Activated T-cell treated with anti-CD3 and anti-CD28 coated beads, Interleukin-2, amount 50 U/mL, for 48 hours (primary cell): ENCODE results near the gene C2orf42.
A peak's percentile ranks its signal among the peaks of the same experiment; 100 is the strongest.
"Not testable (repeated sequence)": the region's sequence is repeated elsewhere in the genome, so short reads cannot be mapped to it uniquely, and the experiment has no call there.

Experiments
- DNase-seq, 2 experiments: peaks; one replicate each; pipeline ENCODE4 v3.0.0-alpha.2; 2020

The C2orf42 gene

GRCh38 chr2:70190418-70191243 is at the start of gene C2orf42:
TSS of gene C2orf42 (minus strand) at chr2:70191019. CDS start at chr2:70181985, 9,034 bp downstream.
- DNase-seq = peak; percentile 98

- no peak for DNase-seq
Observed at GRCh38 chr2:70240599-70240998, 49.8 kb upstream of the C2orf42 start.

GRCh38 chr2:70233926-70234325 is 43.1 kb upstream of the C2orf42 start:
- no peak for DNase-seq

DNA sequence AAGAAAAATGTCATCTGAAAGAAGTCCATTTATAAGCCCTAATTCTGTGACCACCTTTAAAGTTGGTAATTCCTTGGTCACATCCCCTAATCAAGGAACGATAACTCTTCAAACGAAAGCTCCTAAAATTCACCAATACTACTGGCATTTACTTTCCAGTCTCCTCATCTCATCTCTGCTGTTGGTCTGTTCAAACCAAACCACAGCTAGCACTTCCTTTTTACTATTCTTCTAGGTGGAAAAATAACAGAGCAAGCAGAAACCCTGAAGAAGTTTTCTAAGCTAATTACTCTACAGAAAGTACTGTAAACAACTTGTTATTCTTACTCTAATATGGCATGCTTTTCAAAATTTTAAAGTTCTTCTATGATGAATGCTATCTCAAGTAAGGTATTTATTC is 36.0 kb upstream of the C2orf42 start:
- DNase-seq = no peak

GRCh38 chr2:70223305-70223704 is 32.5 kb upstream of the C2orf42 start:
- not testable (repeated sequence) for DNase-seq

DNA sequence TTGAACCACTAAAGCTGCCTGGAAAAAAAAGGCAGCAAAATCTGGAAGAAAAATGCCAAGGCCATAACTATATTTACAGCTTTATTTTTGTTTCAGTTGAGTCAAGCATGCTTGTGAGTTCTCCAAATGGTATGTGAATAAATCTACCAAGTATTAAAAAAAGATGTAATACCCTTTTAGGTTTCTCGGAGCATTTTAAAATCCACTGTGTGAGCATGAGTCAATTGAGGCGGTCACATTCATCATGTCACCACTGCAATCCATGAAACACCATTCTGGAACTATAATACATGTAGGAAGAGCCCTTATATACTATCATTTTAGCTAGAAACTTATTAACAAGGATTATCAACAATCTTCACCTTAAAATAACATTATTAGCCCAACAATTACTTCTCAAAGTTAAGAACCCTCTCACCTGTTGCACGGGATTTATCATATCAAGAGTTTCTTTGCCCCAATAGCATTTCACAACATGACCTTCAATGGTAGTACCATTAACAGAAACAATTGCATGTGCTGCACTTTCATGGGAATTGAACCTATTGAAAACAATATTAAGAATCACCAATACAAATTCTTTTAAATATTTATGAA is 24.2 kb upstream of the C2orf42 start:
- DNase-seq = no peak

DNA sequence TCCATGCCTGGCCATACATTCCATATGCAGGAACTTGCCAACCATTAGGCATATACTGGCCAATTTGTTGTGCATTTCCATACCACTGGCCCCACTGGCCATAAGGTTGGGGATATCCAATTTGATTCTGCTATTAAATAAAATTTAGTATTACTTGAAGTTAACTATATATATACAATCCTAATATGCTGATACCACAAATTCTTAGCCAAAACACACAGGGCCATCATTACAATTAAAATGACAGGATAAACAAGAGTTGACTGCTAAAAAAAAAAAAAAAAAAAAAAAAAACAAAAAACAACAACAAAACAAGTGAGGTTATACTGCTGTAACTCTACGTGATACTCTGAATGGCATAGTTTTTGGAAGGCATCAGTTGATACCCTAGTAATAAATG is 23.5 kb upstream of the C2orf42 start:
- DNase-seq = no peak

DNA sequence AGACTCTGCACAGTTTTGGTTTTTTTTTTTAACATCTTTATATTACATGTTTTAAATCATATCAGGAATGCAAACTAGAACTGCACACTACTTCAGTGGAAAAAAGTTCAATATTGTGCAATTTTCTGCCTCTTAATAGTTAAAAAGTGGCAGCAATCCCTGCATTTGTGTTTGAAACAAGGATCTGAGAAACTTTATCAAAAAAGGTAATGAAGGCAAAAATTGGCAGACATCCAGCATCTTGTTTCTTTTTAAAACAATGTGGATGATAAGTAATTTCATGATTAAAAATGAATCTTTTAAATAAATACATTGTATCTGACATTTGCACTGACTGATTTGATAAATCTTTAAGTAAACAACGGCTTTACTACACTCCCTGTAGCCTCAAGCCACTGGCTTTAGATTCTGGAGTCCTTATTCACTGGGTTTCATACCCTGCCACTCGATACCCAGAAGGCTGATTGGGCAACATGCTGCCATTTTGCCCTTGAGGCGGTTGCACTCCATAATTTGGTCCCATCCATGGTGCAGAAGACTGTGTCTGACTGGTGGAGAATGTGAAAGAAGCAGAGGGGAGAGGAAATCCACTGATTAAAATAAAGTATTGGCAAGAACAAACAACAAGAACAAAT is 21.6 kb upstream of the C2orf42 start:
- DNase-seq = no peak

DNA sequence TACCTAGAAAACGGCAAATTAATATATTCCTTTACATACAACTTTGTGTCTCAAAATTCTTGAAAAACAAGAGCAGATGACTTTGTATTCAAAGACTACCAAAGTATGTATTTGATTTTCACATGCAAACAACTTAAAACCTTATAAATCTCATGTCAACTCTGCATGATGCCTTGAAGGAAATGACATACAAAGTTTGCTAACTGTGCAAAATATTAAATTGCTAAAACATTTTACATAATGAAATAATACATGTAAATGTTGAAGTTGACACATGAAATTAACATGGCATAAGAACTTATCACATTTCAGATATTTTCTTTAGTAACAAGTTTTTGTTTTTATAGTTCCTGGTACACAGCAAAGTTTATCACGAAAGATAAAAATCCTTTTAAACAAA is 20.8 kb upstream of the C2orf42 start:
- DNase-seq = no peak

DNA sequence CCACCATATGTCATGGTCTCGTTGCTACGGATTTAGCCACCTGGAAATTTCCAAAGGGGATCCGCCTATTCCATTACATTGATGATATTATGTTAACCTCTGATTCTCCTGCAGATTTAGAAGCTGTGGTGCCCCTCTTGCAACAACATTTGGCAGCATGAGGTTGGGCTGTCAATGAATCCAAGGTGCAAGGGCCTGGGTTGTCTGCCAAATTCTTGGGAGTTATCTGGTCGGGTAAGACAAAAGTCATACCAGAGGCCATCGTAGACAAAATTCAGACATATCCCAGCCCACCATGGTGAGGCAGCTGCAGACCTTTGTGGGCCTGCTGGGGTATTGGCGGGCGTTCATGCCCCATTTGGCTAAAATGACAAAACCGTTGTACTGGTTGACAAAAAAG is 13.6 kb upstream of the C2orf42 start:
- no peak for DNase-seq

GRCh38 chr2:70203086-70203485 is 12.3 kb upstream of the C2orf42 start:
- DNase-seq = no peak

- DNase-seq = no peak
Observed at GRCh38 chr2:70202236-70202806, 11.5 kb upstream of the C2orf42 start.

DNA sequence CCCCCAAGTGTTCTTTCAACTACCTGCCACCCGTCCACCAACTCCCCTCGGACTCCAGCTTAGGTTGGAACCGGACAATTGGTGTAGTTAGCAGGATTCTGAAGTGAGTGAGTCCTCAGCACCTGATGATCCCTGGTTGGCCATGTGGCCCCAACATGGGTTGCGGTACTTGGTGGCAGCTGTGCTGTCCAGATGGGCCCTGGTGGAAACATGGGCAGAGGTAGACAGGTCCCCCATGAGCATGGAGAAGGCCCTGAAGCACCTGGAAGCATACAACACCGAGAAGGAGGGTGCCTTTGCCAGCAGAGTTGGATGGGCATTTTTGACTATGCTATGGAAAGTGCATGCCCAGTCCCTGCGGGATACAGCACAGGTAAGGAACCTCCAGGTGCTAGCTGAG is 11.0 kb upstream of the C2orf42 start:
- DNase-seq = no peak

GRCh38 chr2:70201225-70201768 is 10.5 kb upstream of the C2orf42 start:
- no peak for DNase-seq

- no peak for DNase-seq
Observed at GRCh38 chr2:70199320-70199864, 8.6 kb upstream of the C2orf42 start.

DNA sequence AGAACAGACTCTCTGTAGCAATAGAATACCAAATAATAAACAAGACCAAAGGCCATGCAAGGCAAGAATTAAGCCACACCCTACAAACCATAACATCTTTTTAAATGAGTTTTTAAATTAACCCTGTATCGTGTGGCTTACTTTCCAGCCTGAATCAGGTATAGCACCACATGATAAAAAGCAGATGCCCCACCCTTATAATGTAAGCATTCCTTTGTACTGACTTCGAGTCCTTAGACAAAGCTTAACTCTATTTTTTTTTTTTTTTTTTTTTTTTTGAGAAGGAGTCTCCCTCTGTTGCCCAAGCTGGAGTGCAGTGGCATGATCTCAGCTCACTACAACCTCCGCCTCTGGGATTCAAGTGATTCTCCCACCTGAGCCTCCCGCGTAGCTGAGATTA is 1.7 kb upstream of the C2orf42 start:
- no peak for DNase-seq

- DNase-seq = no peak
Observed at GRCh38 chr2:70191244-70191735, 471 bp upstream of the C2orf42 start.

DNA sequence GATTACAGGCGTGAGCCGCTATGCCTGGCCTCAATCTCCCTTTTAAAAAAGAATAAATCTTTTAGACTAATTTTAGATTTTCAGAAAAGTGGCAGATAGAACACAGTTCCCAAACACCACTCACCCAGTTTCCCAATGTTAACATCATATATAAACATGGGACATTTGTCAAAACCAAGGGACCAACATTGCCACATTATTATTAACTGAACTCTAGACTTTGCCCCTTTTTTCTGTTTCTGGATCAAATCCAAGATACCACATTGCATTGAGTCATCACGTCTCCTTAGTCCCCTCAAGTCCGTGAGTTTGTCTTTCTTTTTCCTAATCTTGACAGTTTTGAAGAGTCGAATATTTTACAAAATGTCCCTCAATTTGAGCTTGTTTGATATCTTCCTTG is 2.4 kb downstream of the C2orf42 start:
- no peak for DNase-seq

GRCh38 chr2:70187170-70187569 is 3.6 kb downstream of the C2orf42 start:
- DNase-seq = not testable (repeated sequence)

DNA sequence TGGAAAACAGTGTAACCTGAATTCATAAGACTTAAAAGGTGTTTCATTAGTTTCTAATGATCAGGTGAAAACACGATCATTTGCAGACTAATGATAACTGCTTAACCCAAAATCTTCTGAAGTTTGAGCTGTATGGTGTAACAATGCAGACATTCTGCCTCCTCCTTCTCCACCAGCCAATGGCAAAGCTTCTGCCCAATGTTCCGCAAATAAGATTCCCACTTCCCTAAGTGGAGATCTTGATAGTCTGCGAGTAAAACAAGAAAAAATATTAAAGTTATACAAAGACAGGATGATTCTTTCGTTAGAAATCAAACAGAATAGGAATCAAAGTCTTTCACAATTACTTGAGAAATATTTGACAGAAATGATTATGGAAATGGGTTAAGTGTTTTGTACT is 8.1 kb downstream of the C2orf42 start:
- DNase-seq = no peak

DNA sequence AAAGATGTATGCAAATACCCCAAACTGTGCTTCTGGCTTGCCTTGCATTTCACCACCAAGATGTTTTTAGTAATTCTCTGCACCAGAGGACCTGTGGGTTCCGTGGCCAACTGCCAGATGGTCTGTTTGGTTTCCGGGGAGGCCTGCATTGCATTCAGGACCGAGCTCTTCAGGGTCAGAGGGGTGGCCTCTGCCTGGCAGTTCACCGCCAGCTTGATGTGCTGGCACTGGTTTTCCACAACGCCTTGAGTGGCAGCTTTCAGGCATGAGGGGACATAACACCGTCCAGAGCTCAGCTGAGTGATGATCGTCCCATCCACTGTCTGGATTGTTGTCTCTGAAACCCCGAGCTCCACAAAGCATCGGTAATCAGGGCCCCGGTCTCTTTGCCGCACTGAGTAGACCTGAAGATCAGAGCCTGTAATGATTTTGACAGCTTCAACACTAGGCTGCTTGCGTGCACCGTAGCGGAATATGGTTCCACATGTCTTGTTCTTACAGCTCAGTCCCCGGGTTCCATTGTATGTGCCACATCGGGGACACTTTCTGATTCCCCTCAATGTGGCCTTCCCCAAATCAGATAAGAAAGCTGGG is 9.4 kb downstream of the C2orf42 start:
- no peak for DNase-seq

DNA sequence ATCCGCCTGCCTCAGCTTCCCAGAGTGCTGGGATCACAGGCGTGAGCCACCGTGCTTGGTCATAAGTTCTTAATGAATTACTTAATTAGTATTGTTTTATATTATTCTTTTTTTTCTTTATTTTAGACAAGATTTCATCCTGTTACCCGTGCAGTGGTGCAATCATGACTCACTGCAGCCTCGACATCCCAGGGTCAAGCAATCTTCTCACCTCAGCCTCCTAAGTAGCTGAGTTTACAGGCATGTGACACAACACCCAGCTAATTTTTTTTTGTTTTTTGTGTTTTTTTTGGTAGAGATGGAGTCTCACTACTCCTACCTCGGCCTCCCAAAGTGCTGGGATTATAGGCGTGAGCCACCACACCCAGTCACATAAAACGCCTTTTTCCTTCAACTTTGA is 17.3 kb downstream of the C2orf42 start:
- no peak for DNase-seq
